Measurements from ENCODE around the gene CRY2.

Gene CRY2

GRCh38 chr11:45919806-45920530 lies 72.7 kb downstream of the CRY2 start:
- no peak for DNase-seq

- no peak for DNase-seq
Observed at GRCh38 chr11:45920531-45921477, 73.5 kb downstream of the CRY2 start.

- DNase-seq = no peak
Observed at GRCh38 chr11:45921561-45922424, 74.5 kb downstream of the CRY2 start.

GRCh38 chr11:45922425-45923082 lies 75.3 kb downstream of the CRY2 start, which contains the start of gene LARGE2:
Gene LARGE2 (plus strand): TSS chr11:45922656. CDS start chr11:45922883, 227 bp downstream.
- DNase-seq = no peak

- DNase-seq = no peak
Observed at GRCh38 chr11:45924036-45924915, 77.0 kb downstream of the CRY2 start.

- DNase-seq = no peak
Observed at GRCh38 chr11:45924927-45925326, 77.7 kb downstream of the CRY2 start.

- DNase-seq = no peak
Observed at GRCh38 chr11:45925550-45925949, 78.3 kb downstream of the CRY2 start.

- no peak for DNase-seq
Observed at GRCh38 chr11:45926001-45926401, 78.7 kb downstream of the CRY2 start.

GRCh38 chr11:45926536-45927331 lies 79.5 kb downstream of the CRY2 start:
- DNase-seq = no peak

- no peak for DNase-seq
Observed at GRCh38 chr11:45927332-45927683, 80.0 kb downstream of the CRY2 start.

- DNase-seq = no peak
Observed at GRCh38 chr11:45927684-45928413, 80.6 kb downstream of the CRY2 start.

- DNase-seq = no peak
Observed at GRCh38 chr11:45928535-45929215, 81.4 kb downstream of the CRY2 start.

GRCh38 chr11:45929486-45930030 lies 82.3 kb downstream of the CRY2 start:
- no peak for DNase-seq

GRCh38 chr11:45930031-45930794 lies 82.9 kb downstream of the CRY2 start:
- peak; percentile 29 for DNase-seq

- no peak for DNase-seq
Observed at GRCh38 chr11:45930951-45931570, 83.8 kb downstream of the CRY2 start.

- DNase-seq = no peak
Observed at GRCh38 chr11:45931739-45932138, 84.5 kb downstream of the CRY2 start.

GRCh38 chr11:45932217-45932616 lies 84.9 kb downstream of the CRY2 start:
- no peak for DNase-seq
